IMR-90 (cell line): ENCODE data around the gene ADAMTSL5. TPM values are rescaled to one million over a fixed set of nuclear protein-coding genes. Genes with fewer than 3 reads are reported as not detected.

Source experiments
- ATAC-seq: fragments of 200-7000 bp; cut with Tn5 transposase; 2 replicates; pipeline ENCODE4 v1.9.1; 2020; ENCODE audit warnings: low read depth, mild to moderate bottlenecking, moderate library complexity
- BruUV-seq: library from RNA; stranded (reverse); fragments of 400-500 nt; replicated peaks from 2 replicates; lab custom pipeline; 2021; lab: Mats Ljungman, UMichigan
- CTCF ChIA-PET: fragments of 300-600 bp; formaldehyde crosslinking; extraction: SDS; loops from one replicate; lab custom pipeline; 2021; ENCODE audit warnings: antibody characterized with exemption; lab: Yijun Ruan, JAX
- POLR2A ChIA-PET: fragments of 300-600 bp; sonication (Branson Sonifier 250); formaldehyde crosslinking; loops from one replicate; lab custom pipeline; 2022; ENCODE audit warnings: antibody characterized with exemption; ENCODE audit not compliant: unreplicated experiment; lab: Charles Lee
- DNase-seq: peaks from one replicate; pipeline ENCODE4 v3.0.0; 2013
- H2AFZ ChIP-seq: replicated peaks from 2 replicates; pipeline ENCODE3; 2013; ENCODE audit warnings: low read length, mild to moderate bottlenecking; ENCODE audit not compliant: poor library complexity
- H2AK5ac ChIP-seq: 2 replicates; pipeline ENCODE4 v1.6.1; 2013; ENCODE audit warnings: low read depth, low read length, inconsistent platforms
- H2AK9ac ChIP-seq: replicated peaks from 2 replicates; pipeline ENCODE3; 2013; ENCODE audit warnings: mild to moderate bottlenecking, low read depth, low read length, moderate library complexity; ENCODE audit not compliant: poor library complexity
- H2BK120ac ChIP-seq: 2 replicates; pipeline ENCODE4 v1.6.1; 2013; ENCODE audit warnings: low read depth, low read length, inconsistent platforms
- H2BK15ac ChIP-seq: 3 replicates; pipeline ENCODE4 v1.6.1; 2013; ENCODE audit warnings: low read depth, low read length, inconsistent platforms
- H2BK20ac ChIP-seq: 2 replicates; pipeline ENCODE4 v1.6.1; 2013; ENCODE audit warnings: low read depth, mild to moderate bottlenecking, inconsistent platforms, low read length, moderate library complexity
- H2BK5ac ChIP-seq: 2 replicates; pipeline ENCODE4 v1.6.1; 2013; ENCODE audit warnings: mild to moderate bottlenecking, low read depth, low read length, inconsistent platforms; ENCODE audit not compliant: poor library complexity, severe bottlenecking
- H3K14ac ChIP-seq: replicated peaks from 2 replicates; pipeline ENCODE4 v1.6.1; 2013; ENCODE audit warnings: low read depth, low read length, inconsistent platforms
- H3K18ac ChIP-seq: 2 replicates; pipeline ENCODE4 v1.6.1; 2013; ENCODE audit warnings: low read depth, low read length, control low read depth
- H3K23ac ChIP-seq: 2 replicates; pipeline ENCODE4 v1.6.1; 2013; ENCODE audit warnings: low read depth, low read length, inconsistent platforms
- H3K27ac ChIP-seq: 2 replicates; pipeline ENCODE4 v1.5.1; 2013; ENCODE audit warnings: mild to moderate bottlenecking, control low read depth, low read length; ENCODE audit not compliant: insufficient read depth
- H3K27me3 ChIP-seq: 2 replicates; pipeline ENCODE4 v1.6.1; 2013; ENCODE audit warnings: low read length; ENCODE audit not compliant: control insufficient read depth, insufficient read depth
- H3K36me3 ChIP-seq: 2 replicates; pipeline ENCODE4 v1.6.1; 2013; ENCODE audit warnings: low read length, mixed read lengths; ENCODE audit not compliant: control insufficient read depth, insufficient read depth
- H3K4ac ChIP-seq: 2 replicates; pipeline ENCODE4 v1.6.1; 2013; ENCODE audit warnings: low read depth, low read length, inconsistent platforms
- H3K4me1 ChIP-seq: 2 replicates; pipeline ENCODE4 v1.6.1; 2013; ENCODE audit warnings: low read length, mixed read lengths; ENCODE audit not compliant: control insufficient read depth, insufficient read depth
- H3K4me2 ChIP-seq: 2 replicates; pipeline ENCODE4 v1.6.1; 2013; ENCODE audit warnings: low read depth, mild to moderate bottlenecking, control low read depth, low read length, moderate library complexity
- H3K4me3 ChIP-seq: 2 replicates; pipeline ENCODE4 v1.5.1; 2013; ENCODE audit warnings: low read depth, mild to moderate bottlenecking, control low read depth, low read length, moderate library complexity; ENCODE audit not compliant: insufficient read depth
- H3K56ac ChIP-seq: 2 replicates; pipeline ENCODE4 v1.6.1; 2013; ENCODE audit warnings: low read length, inconsistent platforms; ENCODE audit not compliant: insufficient read depth; ENCODE audit errors: extremely low read depth
- H3K79me1 ChIP-seq, 2 experiments: 2 replicates each; pipeline ENCODE4 v1.6.1; 2013; ENCODE audit warnings: low read length in 2 of 2, inconsistent platforms in 1 of 2, low read depth in 1 of 2
- H3K9ac ChIP-seq: 2 replicates; pipeline ENCODE4 v1.6.1; 2013; ENCODE audit warnings: low read depth, low read length, control low read depth
- H3K9me1 ChIP-seq: 2 replicates; pipeline ENCODE4 v1.6.1; 2013; ENCODE audit warnings: low read length, inconsistent platforms; ENCODE audit not compliant: insufficient read depth
- H3K9me3 ChIP-seq: 2 replicates; pipeline ENCODE4 v1.6.1; 2013; ENCODE audit warnings: low read length; ENCODE audit not compliant: control insufficient read depth, insufficient read depth
- H4K20me1 ChIP-seq: 2 replicates; pipeline ENCODE4 v1.6.1; 2013; ENCODE audit warnings: low read length, inconsistent platforms; ENCODE audit not compliant: insufficient read depth
- H4K5ac ChIP-seq: 2 replicates; pipeline ENCODE4 v1.6.1; 2013; ENCODE audit warnings: mild to moderate bottlenecking, low read depth, low read length, control low read depth
- H4K8ac ChIP-seq, 2 experiments: 2 replicates each; pipeline ENCODE4 v1.6.1; 2013; ENCODE audit warnings: low read depth in 2 of 2, low read length in 2 of 2, control low read depth in 1 of 2, inconsistent platforms in 1 of 2
- H4K91ac ChIP-seq: 2 replicates; pipeline ENCODE4 v1.6.1; 2013; ENCODE audit warnings: low read depth, low read length, inconsistent platforms; ENCODE audit not compliant: insufficient read depth
- BHLHE40 ChIP-seq: fragments of 150-350 bp; IDR thresholded peaks from 2 replicates; pipeline ENCODE4 v1.6.1; 2016; ENCODE audit warnings: mild to moderate bottlenecking, low read depth, low read length
- CEBPB ChIP-seq: IDR thresholded peaks from 2 replicates; pipeline ENCODE4 v1.6.1; 2012; ENCODE audit warnings: low read depth, low read length, improper control_type of control experiment
- MAFK ChIP-seq: IDR thresholded peaks from 2 replicates; pipeline ENCODE4 v1.6.1; 2012; ENCODE audit warnings: low read depth, low read length, improper control_type of control experiment
- RCOR1 ChIP-seq: IDR thresholded peaks from 2 replicates; pipeline ENCODE4 v1.6.1; 2012; ENCODE audit warnings: mild to moderate bottlenecking, low read length, improper control_type of control experiment; ENCODE audit not compliant: insufficient replicate concordance
- WGBS, 2 experiments: methylation state at CpG; one replicate each; pipeline versions ENCODE4 v1.1.5 to v1.1.7; 2013; ENCODE audit warnings: missing lambda C conversion rate in 2 of 2; ENCODE audit not compliant: insufficient read length in 1 of 2; ENCODE audit errors: extremely low coverage in 2 of 2; 5-methylcytosine and 5-hydroxymethylcytosine counted together
- dilution Hi-C: fragments of 300-500 bp; cut with HindIII; formaldehyde crosslinking; loops from one replicate; pipeline ENCODE4 v1.14.3; 2018; ENCODE audit warnings: low sequenced_read_pairs; ENCODE audit not compliant: unreplicated experiment
- in situ Hi-C: fragments of 300-500 bp; cut with MboI; formaldehyde crosslinking; loops from 3 replicates; pipeline ENCODE4 v1.14.3; 2019; ENCODE audit warnings: low sequenced_read_pairs, inconsistent platforms, mixed read lengths
- intact Hi-C: fragments of 100-400 bp; cut with micrococcal nuclease; formaldehyde crosslinking; loops from 2 replicates; pipeline ENCODE4 v1.10.0; 2022
- polyA plus RNA-seq, 3 experiments: library from polyadenylated mRNA; depleted of rRNA; stranded (reverse); fragments of >200 nt; gene quantifications; 2 replicates each; pipeline ENCODE4 v1.2.3, GENCODE V29; 2012; ENCODE audit warnings: low replicate concordance in 1 of 3
- total RNA-seq: library from RNA; depleted of rRNA; stranded (reverse); fragments of >200 nt; gene quantifications from 2 replicates; pipeline ENCODE4 v1.2.3, GENCODE V29; 2012
- TF ChIP-seq, protein P1 (sequence below): fragments of 150-350 bp; IDR thresholded peaks from 2 replicates; pipeline ENCODE4 v1.6.1; 2017; ENCODE audit warnings: mild to moderate bottlenecking, antibody characterized with exemption, low read length, low read depth

ADAMTSL5 gene
- total and polyA plus RNA-seq, 2 of the 4 experiments (the other 2 are of a cell fraction), result 0.90 to 10.8 TPM

DNA sequence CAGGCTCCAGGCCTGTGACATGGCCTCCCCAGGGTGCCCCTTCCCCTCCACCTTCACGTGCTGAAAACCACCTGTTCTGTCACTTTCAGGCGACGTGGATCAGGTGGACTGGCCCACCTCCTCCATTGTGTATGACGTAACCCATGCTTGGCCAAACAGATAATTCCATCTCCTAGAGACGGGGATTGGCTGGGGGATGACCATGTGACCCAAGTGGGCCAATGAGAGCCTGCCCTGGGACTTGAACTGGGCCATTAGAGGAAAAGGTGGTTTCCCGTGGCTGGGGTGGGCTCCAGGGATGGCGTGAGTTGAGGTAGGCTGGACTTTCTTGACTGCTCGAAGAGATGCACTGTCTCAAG lies 3.6 kb upstream of the ADAMTSL5 start:
- H3K27me3 ChIP-seq, result peaks cover under 1% of the 10 kb centered on the region; the same call in 1 of the 2 replicates
- no peak overlapping the region for H3K56ac ChIP-seq
- no peak overlapping the region for H3K14ac ChIP-seq
- no peak for DNase-seq
- peaks cover 6% of the 10 kb centered on the region; the same call in 1 of the 2 replicates for H4K20me1 ChIP-seq
- no peak overlapping the region for H2BK20ac ChIP-seq
- POLR2A ChIA-PET, result no interaction called here
- H3K4me2 ChIP-seq, result no peak overlapping the region
- H3K27ac ChIP-seq, result no peak overlapping the region
- no peak overlapping the region for H2AK9ac ChIP-seq
- no peak overlapping the region for H3K9ac ChIP-seq
- H3K4me3 ChIP-seq, result no peak overlapping the region
- H3K18ac ChIP-seq, result no peak overlapping the region
- intact Hi-C loops, result no loop called here
- no peak overlapping the region for H4K5ac ChIP-seq
- H3K36me3 ChIP-seq, result no peaks in the 10 kb centered on the region
- no TSS peak for BruUV-seq
- no peak overlapping the region for H4K8ac ChIP-seq
- no peak overlapping the region for H2BK120ac ChIP-seq
- no peak for ATAC-seq
- no peak overlapping the region for H4K91ac ChIP-seq
- H3K9me1 ChIP-seq, result no peaks in the 10 kb centered on the region
- no peak overlapping the region for H2AFZ ChIP-seq
- H2BK15ac ChIP-seq, result no peak overlapping the region
- CTCF ChIA-PET, result no interaction called here
- no peak overlapping the region for H2BK5ac ChIP-seq
- no peak overlapping the region for H3K23ac ChIP-seq
- peaks cover 4 to 9% of the 10 kb centered on the region in 2 experiments; a peak in 1 of 4 replicates for H3K79me1 ChIP-seq
- peaks cover 4% of the 10 kb centered on the region; the same call in 1 of the 2 replicates for H3K4me1 ChIP-seq
- peaks cover 2% of the 10 kb centered on the region; the same call in 1 of the 2 replicates for H3K9me3 ChIP-seq
- TF ChIP-seq RCOR1 (no peak), BHLHE40 (no peak), MAFK (no peak), CEBPB (no peak)
- TF ChIP-seq, protein P1, sequence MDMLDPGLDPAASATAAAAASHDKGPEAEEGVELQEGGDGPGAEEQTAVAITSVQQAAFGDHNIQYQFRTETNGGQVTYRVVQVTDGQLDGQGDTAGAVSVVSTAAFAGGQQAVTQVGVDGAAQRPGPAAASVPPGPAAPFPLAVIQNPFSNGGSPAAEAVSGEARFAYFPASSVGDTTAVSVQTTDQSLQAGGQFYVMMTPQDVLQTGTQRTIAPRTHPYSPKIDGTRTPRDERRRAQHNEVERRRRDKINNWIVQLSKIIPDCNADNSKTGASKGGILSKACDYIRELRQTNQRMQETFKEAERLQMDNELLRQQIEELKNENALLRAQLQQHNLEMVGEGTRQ, result peak; percentile 70; the same call in 1 of the 2 replicates
- no peak overlapping the region for H2AK5ac ChIP-seq
- dilution Hi-C loops, result no loop called here
- no peak overlapping the region for H3K4ac ChIP-seq
- in situ Hi-C loops, result no loop called here
- 54% methylated on average over 3 of the region's 8 CpGs; no CpG with 5 or more reads in 1 of the 2 experiments for WGBS, 2 experiments
